OCI-M1 (cell line): ENCODE data around the gene NAE1.
A peak's percentile ranks its signal among the peaks of the same experiment; 100 is the strongest.

Experiments
- DNase-seq: peaks from one replicate; lab custom pipeline; 2025; lab: John Stamatoyannopoulos, UW

Gene NAE1

DNA sequence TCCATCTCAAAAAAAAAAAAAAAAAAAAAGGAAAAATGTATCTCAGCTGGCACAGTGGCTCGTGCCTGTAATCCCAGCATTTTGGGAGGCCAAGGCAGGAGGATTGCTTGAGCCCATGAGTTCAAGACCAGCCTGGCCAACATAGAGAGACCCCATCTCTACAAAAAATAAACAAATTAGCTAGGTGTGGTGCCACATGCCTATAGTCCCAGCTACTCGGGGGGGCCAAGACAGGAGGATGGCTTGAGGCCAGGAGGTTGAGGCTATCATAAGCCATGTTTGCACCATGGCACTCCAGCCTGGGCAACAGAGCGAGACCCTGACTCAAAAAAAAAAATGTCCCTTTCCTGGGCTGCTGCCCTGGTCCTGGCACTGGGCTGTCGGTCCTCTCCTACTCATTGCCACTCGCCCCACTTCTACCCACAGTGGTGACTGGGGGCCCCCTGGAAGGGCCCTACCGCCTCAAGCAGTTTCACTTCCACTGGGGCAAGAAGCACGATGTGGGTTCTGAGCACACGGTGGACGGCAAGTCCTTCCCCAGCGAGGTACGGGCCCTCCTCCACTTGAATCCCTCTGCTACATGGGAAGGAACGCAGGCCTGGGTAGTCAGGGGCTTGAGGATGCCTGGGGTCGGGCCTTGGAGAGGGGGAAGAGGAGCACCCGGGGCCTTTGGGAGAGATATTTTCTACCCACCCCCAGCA, 19.5 kb upstream of the NAE1 start:
- no peak for DNase-seq

DNA sequence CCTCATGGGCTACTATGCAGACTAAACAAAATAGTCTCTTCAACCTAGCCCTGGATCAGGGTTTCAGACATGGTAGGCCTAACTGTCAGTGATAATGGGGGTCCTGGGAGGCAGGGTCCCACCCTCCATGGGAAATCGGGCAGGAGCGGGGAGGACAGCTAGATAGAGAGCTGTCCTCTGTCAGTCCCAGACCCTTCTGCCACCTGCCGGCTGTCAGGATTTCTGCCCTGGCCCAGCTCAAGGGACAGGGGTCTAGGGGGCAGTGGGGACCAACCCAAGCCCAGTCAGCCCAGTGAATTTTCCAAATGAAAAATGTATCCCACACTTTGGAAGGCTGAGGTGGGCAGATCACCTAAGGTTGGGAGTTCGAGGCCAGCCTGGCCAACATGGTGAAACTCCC, 18.8 kb upstream of the NAE1 start:
- no peak for DNase-seq

GRCh38 chr16:66849021-66849420, 18.2 kb upstream of the NAE1 start:
- no peak for DNase-seq

DNA sequence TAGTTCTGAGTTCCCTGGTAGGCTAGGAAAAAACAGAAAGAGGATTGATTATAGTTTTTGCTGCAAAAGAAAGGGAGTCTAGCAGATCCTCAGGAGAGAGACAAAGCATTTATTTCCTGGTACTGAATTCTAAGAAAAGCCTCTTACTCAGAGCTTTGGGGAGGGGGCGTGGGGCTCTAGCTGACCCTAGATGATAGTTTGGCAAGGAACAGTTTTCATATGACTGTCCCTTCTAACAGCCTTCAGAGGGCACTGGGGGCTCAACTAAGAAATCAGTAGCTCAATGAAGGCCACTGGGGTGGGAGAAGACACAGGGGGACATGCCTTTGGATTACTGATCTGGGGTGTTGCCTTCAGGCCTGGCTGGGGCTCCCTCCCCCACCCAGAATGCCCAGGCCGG, 17.4 kb upstream of the NAE1 start:
- DNase-seq = no peak

DNA sequence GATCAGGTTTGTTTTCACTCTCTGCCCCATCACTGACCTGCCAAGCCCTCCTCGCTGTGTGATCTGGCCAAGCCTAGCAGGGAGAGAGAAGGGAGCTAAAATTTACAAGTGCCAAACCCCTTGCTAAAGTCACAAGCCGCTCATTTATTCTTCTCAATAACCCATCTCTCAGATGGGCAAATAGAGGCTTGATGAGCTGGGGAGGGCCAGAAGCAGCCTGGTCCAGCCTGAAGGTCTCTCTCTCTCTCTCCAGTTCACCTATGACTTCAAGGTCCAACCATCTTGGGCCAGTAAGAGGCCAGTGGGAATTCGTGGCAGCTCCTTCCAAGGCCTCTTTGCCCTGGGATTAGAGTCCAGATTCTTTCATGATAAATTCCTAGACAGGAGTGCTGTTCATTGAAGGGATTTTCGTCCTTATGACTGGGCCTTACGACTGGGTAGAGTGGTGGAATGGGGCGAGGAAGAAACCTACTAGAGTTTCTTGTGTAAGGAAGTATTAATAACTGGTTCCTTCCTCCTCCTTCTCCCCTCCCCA, 16.8 kb upstream of the NAE1 start:
- no peak for DNase-seq

DNA sequence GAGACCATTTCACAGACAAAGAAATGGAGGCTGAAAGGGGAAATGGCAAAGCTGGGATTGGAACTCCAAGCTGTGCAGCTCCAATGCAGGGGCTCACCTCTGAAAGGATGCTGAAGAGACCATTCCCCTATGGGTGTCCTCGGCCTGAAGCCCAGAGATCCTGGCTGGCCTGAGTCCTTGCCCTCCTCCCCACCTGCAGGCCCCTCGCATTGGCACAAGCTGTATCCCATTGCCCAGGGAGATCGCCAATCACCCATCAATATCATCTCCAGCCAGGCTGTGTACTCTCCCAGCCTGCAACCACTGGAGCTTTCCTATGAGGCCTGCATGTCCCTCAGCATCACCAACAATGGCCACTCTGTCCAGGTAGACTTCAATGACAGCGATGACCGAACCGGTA, 16.1 kb upstream of the NAE1 start:
- DNase-seq = no peak

- DNase-seq = no peak
Measured at GRCh38 chr16:66846266-66846665, 15.5 kb upstream of the NAE1 start.

DNA sequence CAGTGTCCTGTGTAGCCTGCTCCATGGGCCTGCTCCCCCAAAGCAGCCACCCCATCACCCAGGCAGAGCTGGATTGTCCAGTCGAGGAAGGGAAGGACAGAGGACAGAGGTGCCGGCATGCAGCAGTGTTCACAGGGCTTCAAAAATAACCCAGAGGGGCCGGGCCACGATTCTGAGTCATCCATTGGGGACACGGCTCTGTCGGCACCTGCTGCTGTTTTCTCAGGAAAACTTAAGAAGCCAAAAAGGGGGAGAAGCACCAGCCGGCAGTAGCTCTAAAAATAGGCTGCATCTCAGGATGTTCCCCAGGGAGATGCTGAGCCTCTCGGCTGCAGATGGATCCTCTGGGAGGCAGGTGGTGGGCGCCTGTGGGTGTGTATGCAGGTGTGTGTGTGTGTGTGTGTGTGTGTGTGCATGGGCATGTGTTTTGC, 15.0 kb upstream of the NAE1 start:
- no peak for DNase-seq

DNA sequence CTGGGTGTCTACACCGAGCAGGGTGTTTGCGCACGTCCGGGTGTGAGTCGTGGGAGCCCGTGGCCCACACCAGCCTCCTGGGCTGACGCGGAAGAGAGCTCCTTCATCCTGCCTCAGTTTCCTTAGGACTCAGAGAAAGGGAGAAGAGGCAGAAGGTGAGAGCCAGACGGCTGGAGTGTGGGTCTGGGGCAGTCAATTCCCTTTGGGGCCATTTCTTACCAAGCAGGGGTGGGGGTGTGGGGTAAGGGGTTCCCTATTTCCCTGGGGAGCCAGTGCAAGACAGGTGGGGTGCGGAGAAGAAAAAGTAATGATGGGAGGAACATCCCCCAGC, 14.3 kb upstream of the NAE1 start:
- DNase-seq = no peak

- DNase-seq = no peak
Measured at GRCh38 chr16:66844342-66845079, 13.7 kb upstream of the NAE1 start, which contains the start of gene CA7. TSS of gene CA7 (plus strand) at chr16:66844414. CDS start at chr16:66844488, 74 bp downstream.

- DNase-seq = no peak
Measured at GRCh38 chr16:66844009-66844341, 13.2 kb upstream of the NAE1 start.

DNA sequence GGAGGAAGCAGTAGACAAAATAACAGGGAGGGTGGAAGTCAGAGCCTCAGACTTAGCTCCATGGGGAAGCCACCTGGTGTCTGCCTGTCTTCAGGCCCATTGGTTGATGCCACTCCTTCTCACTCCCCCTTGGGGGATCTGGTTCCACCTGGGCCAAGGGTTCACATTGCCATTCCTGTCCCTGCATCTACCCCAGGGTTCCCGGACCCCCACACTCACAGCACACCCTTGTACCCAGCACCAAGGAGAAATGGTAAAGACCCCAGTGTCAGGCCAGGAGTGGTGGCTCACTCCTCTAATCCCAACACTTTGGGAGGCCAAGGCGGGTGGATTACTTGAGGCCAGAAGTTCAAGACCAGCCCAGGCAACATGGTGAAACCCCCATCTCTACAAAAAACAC, 12.4 kb upstream of the NAE1 start:
- DNase-seq = no peak

GRCh38 chr16:66842765-66843164, 12.0 kb upstream of the NAE1 start:
- no peak for DNase-seq

- DNase-seq = no peak
Measured at GRCh38 chr16:66841366-66841765, 10.6 kb upstream of the NAE1 start.

- no peak for DNase-seq
Measured at GRCh38 chr16:66840883-66841282, 10.1 kb upstream of the NAE1 start.

DNA sequence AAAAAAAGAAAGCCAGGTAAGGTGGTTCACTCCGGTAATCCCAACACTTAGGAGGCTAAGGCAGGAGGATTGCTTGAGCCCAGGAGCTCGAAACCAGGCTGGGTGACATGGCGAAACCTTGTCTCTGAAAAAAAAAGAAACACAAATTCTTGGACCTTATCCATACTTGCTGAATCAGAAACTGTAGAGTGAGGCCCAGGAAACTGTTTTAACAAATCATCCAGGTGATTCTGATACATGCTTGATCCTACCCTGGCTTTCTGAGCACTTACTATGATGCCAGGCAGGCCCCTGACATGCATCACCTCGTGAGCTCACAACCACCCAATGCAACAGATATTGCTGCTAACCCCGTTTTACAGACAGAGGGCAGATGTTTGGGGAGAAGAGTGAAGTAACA, 4.0 kb upstream of the NAE1 start:
- no peak for DNase-seq

- peak; percentile 13 for DNase-seq
Measured at GRCh38 chr16:66832661-66833305, 2.0 kb upstream of the NAE1 start.

DNA sequence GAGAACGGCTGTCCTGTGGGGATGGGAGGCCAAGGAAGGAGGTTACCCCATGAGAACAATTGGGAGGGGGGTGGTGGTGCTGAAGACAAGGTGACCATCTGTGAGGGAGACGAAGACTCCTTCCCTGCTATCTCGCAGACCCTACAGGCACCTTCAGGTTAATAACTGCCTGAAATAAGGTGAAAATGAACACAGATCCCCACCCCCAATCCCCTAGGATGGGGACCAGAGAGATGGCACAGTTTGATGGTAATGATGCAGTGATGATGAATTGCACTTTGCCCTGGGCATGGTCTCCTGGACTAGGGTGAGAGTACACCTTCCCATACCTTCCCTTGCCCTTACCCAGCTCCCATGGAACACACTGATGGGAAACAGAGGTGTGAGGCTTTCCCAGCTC, 1.4 kb upstream of the NAE1 start:
- no peak for DNase-seq

- DNase-seq = no peak
Measured at GRCh38 chr16:66824006-66824405, 6.8 kb downstream of the NAE1 start.

DNA sequence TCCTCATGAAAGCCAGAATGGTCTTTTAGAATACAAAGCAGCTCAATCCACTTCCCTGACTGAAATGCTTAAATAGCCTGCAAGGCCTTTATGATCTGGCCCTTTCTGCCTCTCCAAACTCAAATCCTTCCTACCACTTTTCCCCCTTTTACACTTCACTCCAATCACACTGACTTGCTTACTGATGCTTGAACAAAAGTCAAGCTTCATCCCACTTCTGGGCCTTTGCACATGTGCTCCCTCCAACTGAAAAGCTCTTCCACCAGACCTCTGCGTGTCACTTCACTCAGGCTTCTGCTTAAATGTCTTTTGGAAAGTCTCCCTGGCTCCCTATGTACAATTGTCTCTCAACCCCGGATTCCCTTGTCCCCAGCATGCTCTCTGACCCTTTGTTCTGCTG, 16.0 kb downstream of the NAE1 start:
- no peak for DNase-seq

DNA sequence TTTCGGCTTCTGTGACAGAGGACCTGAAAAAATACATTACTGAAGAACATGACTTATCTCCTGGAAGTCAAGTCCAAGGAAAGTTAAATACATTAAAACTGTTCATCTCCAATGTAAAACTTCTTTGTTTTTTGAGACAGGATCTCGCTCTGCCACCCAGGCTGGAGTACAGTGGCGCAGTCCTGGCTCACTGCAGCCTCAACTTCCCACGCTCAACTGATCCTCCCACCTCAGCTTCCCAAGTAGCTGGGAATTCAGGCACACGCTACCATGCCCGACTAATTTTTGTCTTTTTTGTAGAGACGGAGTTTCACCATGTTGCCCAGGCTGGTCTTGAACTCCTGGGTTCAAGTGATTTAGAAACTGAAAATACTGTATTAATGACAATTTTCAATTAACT, 19.7 kb downstream of the NAE1 start:
- no peak for DNase-seq

DNA sequence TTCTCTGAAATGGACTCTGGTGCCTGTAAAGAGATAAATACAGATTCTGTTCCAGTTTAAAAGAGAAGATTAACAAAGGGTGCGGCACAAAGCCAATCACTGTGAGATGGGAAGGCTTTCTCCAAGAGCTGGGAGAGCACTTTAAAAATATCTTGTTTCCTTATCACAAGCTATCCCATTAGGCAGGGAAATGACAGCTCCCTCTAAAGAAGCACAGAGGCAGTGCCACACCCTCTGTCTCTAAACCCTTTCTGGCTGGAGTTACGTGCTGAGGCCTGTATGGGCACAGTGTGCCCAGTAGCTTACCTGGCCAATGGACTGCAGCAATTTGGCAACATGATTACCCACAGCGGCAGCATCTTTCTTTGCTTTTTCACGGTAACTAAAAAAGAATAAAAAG, 20.4 kb downstream of the NAE1 start:
- no peak for DNase-seq

- DNase-seq = no peak
Measured at GRCh38 chr16:66809765-66810164, 21.0 kb downstream of the NAE1 start.
